SIG-M5 (cell line): ENCODE data around the gene PSG1.
"Not testable (repeated sequence)": the region's sequence is repeated elsewhere in the genome, so short reads cannot be mapped to it uniquely, and the experiment has no call there.

Experiments used
- DNase-seq: peaks from one replicate; lab custom pipeline; 2025; lab: John Stamatoyannopoulos, UW

Gene PSG1

DNA sequence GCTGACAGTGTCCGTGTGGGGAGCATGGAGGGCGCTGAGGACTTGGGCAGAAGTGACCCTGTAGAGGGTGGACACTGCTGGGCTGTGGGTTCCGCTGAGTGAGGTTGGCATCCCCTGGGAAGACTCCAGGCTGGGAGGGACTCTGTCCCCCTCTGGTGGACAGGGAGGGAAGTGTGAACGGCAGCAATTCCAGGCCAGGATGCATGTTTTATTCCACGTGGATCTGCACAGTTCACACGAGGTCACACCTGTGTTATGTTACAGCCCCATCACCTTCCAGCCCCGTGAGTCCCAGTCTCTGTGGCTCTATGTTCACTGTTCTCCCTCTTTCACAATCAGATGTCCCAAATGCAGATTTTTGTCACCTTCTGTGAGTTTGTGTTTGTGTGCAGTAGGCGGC lies 1.8 kb upstream of the PSG1 start:
- DNase-seq = not testable (repeated sequence)

DNA sequence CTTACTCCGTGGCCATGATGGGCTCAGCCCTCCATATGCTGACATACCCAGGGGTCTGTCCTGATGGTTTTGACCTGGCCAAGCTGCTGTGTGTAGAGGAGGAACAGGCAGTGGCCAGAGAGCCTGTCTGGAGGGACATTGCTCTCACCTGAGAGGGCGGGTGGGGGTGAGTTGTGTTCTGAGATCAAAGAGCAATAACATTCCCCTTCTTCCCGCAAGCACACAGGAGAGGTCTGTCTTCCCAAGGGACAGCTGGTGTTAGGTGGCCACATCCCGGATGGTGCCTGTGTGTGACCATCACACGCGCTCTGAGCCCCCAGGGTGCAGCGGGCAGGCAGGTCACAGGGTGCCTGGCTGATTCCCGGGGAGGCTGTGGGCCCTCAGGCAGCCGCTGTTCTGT lies 1.1 kb upstream of the PSG1 start:
- not testable (repeated sequence) for DNase-seq

DNA sequence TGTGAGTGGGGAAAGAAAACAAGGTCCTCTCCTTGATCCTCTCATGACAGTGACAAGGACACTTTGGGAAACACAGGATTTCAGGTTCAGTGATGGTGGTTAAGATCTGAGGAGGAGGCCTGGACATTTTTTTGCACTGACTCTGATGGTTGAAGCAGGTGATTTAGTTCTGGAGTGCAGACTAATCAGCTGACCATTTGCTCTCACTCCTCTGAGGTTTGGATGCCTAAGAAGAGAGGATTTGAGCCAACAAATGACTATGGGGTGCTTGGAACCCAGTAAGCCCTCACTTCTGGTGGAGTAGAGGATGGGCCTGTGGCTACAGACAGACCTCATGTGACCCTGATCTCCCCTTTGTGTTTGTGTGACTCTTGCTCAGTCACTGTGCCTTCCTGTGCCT lies 2.9 kb downstream of the PSG1 start:
- DNase-seq = not testable (repeated sequence)

DNA sequence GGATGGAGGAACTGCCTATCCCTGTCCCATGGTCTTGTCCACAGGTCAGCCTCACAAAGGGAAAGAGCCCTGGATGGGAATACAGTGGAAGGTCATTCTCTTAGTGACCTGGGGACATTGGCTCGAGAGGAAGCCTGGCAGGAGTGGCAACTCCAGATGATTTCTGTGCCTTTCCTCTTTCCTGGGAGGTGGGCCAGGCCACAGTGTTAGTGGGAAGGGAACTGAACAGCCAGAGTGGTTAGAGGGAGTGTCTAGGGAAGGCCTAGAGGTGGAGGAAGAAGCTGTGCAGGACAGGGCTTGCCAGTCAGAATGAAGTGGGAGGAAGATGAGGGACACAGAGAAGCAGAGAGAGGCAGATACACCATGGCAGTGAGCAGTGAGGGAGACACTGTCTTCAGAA lies 3.6 kb downstream of the PSG1 start:
- DNase-seq = not testable (repeated sequence)

DNA sequence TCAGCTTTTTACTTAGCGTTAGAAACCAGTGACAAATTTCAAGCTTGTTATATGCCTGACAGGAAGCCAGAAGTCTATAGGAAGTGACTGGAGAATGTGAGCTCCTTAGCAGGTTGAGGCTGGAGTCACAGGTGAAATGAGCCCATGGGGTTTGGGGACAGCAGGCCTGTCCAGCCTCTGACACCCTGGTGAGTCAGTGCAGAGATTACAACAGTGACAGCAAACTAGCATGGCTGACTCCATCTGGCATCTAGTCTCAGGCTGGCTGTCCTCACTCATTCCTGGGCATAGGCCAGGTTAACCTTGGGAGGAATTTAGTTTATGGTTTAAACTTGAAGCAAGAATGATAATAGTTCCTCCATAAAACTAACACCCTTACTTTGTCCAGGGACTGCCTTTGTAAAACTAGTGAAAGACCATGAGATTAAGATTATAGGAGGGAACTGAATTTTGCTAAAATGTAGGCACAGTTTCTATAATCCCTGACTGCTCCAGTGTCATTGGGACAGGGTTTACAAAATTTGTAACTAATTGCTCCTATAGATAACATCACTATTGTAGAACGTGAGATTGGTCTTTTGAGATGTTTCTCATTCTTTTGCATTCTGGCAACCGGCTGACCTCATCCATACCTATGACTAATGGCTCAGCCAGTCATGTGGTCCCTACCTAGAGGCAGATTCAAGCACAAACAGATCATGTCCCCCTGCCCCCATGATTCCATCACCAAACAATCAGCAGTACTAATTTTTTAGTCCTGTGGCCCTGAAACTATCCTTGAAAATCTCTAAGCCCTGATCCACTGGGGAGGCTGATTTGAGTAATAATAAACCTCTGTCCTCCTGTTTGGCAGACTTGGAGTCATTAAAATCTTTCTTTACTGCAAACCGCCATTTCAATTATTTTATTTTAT lies 4.4 kb downstream of the PSG1 start:
- not testable (repeated sequence) for DNase-seq

DNA sequence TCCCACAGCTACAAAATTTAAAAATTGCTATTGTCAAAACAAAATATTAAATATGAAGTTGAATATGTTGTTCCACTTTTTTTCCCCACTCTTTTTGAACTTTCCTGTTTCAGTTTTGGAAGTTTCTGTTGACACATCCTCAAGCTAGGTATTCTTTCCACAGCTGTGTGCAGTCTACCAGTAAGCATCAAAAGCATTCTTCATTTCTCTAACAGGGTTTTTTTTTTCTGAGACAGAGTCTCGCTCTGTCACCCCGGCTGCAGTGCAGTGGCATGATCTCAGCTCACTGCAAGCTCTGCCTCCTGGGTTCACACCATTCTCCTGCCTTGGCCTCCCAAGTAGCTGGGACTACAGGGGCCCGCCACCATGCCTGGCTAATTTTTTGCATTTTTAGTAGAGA lies 5.4 kb downstream of the PSG1 start:
- DNase-seq = not testable (repeated sequence)

DNA sequence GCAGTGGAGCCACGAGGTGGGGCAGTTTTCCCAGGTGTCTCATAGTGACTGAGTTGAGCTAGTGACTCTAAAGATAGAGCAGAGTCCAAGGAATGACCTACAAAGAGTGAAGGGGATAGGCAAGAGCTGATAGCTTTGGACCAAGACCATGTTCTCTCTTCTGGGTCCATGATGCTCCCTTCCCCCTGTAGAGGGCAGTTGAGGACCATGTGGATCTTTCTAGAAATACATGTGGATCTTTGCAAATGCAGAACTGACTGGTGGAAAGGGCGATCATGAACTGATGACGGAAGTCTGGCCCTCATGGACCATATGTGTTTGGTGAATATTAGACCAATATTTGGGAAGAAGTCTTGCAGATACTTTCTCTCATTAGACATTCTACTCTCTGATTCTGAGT lies 6.9 kb downstream of the PSG1 start:
- DNase-seq = no peak

DNA sequence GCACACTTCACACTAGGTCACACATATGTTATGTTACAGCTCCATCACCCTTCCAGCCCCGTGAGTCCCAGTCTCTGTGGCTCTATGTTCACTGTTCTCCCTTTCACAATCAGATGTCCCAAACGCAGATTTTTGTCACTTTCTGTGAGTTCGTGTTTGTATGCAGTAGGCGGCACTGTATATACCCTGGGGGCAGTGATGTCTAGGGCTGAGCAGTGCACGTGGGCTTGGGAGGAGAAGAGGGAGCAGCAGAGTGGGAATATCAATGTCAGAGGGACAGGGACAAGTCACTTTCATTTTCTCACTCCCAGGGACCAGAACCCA lies 22.0 kb downstream of the PSG1 start:
- no peak for DNase-seq

DNA sequence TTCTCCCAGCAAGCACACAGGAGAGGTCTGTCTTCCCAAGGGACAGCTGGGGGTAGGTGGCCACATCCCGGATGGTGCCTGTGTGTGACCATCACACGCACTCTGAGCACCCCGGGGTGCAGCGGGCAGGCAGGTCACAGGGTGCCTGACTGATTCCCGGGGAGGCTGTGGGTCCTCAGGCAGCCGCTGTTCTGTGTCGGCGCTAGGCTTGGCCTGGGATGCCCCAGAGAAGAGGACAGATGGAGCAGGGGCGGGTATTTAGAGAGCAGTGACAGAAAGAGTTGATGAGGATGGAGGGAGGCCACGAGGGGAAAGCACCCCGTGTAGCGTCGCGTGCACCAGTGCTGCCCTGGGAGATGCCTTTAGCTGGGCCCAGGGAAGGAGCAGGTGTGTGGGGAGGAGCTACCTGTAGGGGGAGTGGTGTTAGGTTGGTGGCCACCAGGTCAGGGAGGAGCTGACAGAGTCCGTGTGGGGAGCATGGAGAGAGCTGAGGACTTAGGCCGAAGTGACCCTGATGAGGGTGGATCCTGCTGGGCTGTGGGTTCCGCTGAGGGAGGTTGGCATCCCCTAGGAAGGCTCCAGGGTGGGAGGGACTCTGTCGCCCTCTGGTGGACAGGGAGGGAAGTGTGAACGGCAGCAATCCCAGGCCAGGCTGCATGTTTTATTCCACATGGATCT lies 22.5 kb downstream of the PSG1 start:
- DNase-seq = not testable (repeated sequence)

DNA sequence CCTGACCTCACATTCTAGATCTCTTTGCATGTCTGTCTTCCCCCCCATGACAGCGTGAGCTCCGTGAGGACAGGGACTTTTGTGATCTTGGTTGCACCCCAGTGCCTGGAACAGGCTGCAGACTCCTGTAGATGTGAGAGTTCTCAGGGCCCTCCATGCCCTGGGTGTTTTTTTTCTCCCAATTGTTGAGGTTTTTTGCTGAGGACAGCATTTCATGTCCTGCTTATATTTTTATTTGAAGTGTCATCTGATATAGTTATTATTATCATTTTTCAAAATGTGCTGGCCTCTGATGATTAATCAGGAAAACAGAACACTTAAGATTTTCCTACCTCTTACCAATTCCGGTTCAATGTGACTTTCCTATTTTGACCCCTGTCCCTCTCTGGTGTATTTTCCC lies 24.8 kb downstream of the PSG1 start:
- not testable (repeated sequence) for DNase-seq

DNA sequence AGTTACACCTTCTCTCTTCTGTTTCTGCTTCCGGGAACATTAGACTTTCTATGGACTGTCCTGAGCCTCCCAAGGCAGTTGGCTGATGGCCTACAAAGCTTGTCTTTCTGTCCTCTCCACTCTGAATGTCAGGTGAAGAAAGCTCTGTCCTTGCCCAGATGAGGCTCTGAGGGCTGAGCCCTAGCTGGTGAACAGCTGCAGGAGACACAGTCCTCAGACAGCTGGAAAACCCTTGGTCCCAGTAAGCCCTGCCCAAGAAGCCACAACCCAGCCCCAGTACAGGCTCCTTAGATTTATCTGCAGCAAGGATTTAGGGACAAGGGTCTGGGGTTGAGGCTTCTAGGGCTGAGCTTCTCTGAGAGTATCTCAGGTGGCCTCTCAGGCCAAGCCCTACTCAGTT lies 26.3 kb downstream of the PSG1 start:
- not testable (repeated sequence) for DNase-seq

DNA sequence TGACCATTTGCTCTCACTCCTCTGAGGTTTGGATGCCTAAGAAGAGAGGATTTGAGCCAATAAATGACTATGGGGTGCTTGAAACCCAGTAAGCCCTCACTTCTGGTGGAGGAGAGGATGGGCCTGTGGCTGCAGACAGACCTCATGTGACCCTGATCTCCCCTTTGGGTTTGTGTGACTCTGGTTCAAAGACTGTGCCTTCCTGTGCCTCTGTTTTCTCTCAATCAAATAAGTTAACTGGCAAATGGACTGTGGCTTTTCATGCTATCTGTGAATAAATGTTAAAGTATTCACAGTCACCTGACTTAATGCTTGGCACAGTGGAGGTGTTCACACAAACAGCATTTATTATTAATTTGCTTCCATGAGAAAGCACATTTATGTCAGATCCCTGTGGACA lies 26.7 kb downstream of the PSG1 start:
- DNase-seq = not testable (repeated sequence)

DNA sequence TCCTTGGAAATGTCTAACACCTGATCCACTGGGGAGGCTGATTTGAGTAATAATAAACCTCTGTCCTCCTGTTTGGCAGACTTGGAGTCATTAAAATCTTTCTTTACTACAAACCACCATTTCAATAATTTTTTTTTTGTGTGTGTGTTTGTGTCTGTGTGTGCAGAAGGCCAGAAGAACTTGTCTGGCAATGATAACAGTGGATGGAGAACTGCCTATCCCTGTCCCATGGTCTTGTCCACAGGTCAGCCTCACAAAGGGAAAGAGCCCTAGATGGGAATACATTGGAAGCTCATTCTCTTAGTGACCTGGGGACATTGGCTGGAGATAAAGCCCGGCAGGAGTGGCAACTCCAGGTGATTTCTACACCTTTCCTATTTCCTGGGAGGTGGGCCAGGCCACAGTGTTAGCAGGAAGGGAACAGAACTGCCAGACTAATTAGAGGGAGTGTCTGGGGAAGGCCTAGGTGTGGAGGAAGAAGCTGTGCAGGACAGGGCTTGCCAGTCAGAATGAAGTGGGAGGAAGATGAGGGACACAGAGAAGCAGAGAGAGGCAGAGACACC lies 27.7 kb downstream of the PSG1 start:
- DNase-seq = not testable (repeated sequence)

DNA sequence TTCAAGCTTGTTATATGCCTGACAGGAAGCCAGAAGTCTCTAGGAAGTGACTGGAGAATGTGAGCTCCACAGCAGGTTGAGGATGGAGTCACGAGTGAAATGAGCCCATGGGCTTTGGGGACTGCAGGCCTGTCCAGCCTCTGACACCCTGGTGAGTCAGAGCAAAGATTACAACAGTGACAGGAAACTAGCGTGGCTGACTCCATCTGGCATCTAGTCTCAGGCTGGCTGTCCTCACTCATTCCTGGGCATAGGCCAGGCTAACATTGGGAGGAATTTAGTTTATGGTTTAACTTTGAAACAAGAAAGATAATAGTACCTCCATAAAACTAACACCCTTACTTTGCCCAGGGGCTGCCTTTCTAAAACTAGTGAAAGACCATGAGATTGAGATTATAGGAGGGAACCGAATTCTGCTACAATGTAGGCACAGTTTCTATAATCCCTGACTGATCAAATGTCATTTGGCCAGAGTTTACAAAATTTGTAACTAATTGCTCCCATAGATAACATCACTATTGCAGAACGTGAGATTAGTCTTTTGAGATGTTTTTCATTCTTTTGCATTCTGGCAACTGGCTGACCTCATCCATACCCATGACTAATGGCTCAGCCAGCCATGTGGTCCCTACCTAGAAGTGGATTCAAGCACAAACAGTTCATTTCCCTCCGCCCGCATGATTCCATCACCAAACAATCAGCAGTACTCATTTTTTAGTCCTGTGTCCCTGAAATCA lies 28.4 kb downstream of the PSG1 start:
- no peak for DNase-seq

DNA sequence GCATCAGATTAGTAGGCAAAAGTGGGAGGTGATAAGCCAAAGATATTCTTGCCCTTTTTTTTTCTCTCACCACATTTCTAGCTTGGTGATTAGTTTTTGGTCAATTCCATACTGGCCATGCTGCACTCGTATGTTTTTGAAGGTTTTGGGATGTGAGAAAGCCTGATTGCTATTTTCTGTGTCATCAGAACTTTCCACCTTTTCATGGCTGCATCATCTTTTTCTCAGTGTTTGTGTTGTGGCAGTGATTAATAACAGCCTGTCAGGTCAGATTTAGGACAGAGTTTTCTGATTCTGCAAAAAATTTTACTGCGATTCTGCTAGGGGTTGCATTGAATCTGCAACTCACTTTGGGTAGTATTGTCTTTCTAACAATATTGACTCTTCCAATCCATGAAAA lies 32.9 kb downstream of the PSG1 start:
- DNase-seq = no peak

DNA sequence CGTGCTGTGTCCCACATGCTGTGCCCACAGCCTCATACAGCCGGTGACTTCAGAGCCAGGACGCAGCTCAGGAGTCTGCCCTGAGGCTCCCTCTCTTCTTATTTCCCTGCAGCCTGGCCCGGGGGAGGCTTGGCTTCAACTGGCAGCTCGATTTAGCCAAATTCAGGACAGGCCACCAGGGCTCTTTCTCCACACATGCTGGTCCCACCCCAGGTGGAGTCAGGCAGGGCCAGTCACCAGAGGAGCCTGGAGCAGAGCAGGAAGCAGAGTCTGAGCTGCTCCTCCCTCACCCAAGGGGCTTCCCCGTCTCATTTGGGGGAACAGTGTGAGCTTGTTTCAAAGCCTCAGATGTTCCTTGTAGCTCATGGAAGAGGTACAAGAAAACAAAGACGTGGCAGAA lies 35.9 kb downstream of the PSG1 start:
- DNase-seq = not testable (repeated sequence)

DNA sequence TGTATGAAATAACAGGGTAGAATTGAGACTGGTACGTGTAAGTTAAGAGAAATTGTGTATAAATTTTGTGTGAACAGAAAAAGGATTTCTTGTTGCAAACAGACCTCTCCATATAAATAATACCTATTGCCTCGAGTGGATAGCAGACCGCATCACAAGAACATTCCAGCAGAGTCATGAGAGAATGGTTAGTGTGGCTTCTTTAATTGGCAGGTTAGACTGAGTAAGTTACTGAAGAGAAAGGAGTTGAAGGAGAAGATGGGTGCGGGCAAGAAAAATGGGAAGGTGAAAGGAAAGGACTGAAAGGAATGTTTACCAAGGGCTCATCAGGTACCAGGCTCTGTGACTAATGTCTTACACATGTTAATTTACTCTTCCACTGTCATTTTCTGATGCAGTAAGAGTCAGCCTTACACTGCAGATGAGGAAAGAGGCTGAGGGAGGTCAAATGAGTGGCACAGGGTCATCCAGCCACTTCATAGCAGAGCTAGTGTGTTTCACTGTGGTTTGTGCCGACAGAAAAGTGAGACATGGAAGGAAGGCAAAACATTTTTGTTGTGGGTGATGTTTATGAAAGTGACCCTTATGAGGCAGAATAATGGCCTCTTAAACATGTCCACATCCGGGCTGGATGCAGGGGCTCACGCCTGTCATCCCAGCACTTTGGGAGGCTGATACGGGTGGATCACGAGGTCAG lies 46.6 kb downstream of the PSG1 start:
- DNase-seq = not testable (repeated sequence)

DNA sequence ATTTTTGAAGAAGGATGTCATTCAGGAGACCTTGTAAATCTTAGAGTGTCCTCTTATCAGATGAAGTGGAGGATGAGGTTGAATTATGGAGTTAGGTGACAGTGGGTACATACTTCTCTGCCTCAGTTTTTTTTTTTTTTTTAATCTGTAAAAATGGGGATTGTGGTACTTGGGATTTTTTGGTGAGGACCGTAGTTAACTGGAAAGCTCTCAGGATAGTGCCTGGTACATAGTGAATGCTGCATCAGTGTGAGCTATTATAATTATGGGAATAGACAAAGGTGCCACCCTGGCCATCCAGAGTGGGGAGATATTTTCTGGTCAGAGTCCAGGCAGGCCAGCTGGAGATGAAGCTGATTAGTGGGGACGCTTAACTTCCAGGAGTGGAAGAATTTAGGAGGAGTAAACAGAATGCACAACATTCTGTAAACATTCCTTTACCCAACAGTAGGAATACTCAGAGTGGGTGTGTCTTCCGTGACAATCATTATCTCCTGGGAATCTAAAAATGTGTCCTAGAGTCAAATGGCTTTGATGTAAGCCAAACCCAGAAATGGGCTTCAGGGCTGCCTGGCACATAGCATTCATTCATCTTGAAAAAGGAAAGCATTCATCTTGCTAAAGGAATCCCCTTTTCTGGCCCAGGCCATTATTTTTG lies 47.4 kb downstream of the PSG1 start:
- not testable (repeated sequence) for DNase-seq

DNA sequence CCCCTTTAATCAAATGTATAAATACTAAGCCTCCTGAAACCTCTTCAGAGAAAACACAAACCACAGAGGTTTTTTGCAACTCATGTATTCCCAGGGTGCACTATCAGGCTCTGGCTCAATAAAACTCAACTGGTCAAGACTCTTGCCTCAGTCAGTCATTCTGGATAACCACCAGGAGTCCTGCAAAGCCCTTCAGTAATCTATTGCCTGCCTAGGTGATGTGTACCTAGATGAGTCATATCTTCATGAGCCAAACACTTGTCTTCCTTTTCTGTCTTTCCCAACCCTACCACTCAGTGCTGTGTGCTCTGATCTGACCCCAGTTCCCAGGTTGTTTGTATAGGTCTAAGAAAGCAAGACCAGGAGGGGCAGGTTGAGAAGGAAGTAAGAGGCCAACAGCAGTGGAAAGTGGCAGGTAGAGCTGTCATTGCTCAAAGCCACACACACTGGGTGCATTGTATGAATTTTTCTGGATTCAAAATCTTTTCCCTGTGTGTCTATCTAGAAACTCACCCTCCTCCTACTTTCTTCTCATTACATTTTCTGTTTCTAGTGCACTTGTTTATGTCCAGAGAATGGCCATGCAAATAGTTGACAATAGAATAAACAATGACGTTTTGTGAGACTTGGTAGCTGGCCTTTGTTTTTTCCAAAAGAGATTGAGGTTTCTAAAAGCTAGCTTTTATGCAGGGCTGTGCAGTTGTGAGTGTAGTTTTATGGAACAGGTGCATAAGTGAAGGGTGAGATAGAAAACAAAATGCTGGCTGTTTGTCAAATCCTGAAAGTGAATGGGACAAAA lies 48.1 kb downstream of the PSG1 start:
- DNase-seq = no peak

DNA sequence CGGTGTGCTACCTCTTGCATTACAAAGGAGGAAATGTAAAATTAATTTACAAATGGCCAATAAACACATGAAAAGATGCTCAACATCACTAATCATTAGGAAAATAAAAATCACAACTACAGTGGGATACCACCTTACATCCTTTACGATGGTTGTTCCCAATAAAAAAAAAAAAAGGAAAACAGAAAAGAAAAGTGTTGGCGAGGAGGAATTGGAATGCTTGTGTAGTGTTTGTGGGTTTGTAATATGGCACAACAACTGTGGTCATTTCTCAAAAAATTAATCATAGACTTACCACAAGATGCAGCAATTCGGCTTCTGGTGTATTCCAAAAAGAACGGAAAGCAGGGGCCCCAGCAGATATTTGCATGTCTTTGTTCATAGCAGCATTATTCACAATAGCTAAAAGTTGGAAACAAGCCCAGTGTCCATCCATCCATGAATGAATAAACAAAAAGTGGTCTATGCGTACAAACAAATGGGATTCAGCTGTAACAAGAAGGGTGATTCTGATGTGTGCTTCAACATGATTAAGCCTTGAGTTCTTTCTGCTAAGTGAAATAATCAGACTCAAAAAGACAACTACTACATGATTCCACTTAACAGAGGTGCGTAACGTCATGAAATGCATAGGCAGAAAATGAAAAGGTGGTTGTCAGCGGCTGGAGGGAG lies 58.1 kb downstream of the PSG1 start:
- DNase-seq = not testable (repeated sequence)
